Measurements from ENCODE around the gene COG4.

COG4 gene

GRCh38 chr16:70482624-70483023 lies 40.7 kb downstream of the COG4 start:
- DNase-seq (ENCODE audit: extremely low spot score, insufficient read length, low read depth), result no peak

DNA sequence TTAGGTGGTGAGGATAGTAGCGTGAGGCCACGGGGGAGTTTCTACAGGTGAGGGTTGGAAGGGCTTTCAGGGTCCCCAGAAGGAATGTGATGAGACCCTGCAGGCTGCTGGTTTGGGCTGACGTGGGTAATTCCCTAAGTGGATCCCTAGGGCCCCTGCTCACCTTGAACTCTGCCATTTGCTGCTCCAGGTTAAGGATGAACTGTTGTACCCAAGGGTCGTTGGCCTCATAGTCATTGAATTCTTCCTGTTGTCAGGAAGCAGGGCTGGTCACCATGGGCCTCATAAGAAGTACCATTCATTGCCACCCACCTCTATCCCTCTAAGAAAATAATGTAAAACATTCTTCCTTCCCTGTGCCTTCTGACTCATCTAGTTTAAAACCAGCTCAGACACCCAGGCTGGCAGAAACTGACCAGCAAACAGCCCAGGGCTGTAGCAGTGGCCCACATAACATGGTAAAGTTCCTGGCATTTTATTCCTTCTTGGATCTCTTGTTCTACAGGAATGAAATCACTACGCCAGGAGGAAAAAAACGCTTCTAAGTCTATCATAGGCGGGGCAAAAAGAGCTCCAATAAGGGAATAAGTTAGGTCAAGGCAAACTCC lies 41.3 kb downstream of the COG4 start:
- FAIRE-seq (no peak), DNase-seq (ENCODE audit: extremely low spot score, insufficient read length, low read depth) (no peak)

More at GRCh38 chr16:70482624-70483023, 40.7 kb downstream of the COG4 start:
- FAIRE-seq, result no peak

- DNase-seq (ENCODE audit: extremely low spot score, insufficient read length, low read depth) (no peak), FAIRE-seq (no peak)
Measured at GRCh38 chr16:70480127-70481105, 42.9 kb downstream of the COG4 start.

DNA sequence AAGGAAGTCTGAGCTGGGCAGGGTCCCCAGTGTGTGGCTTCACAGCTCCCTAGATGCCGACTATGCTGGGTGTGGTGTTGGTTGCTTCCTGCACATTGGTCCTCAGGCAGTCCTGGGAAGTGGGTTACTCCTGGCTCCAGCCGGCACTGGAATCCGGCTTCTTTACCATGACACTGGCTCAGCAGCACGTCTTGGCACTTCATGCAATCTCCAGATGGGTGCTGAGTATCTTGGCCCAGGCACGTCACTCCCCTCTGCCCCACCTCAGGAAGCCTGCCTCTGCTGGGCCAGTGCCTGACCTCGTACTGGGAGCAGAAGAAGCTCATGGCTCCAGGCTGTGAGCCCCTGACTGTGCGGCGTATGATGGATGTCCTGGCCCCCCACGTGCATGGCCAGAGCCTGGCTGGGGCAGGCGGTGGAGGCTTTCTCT lies 44.4 kb downstream of the COG4 start:
- FAIRE-seq (no peak), DNase-seq (ENCODE audit: extremely low spot score, insufficient read length, low read depth) (no peak)

- DNase-seq (ENCODE audit: extremely low spot score, insufficient read length, low read depth) (no peak), FAIRE-seq (no peak)
Measured at GRCh38 chr16:70478169-70478568, 45.2 kb downstream of the COG4 start.

GRCh38 chr16:70476272-70477020 lies 46.9 kb downstream of the COG4 start:
- peak; percentile 88 for DNase-seq (ENCODE audit: extremely low spot score, insufficient read length, low read depth)
- peak; percentile 99 for FAIRE-seq

- no peak for DNase-seq (ENCODE audit: extremely low spot score, insufficient read length, low read depth)
- FAIRE-seq, result no peak
Measured at GRCh38 chr16:70475054-70475871, 48.1 kb downstream of the COG4 start.

- FAIRE-seq, result no peak
- no peak for DNase-seq (ENCODE audit: extremely low spot score, insufficient read length, low read depth)
Measured at GRCh38 chr16:70474320-70475053, 48.9 kb downstream of the COG4 start.

GRCh38 chr16:70473446-70474319 lies 49.7 kb downstream of the COG4 start:
- DNase-seq (ENCODE audit: extremely low spot score, insufficient read length, low read depth), result no peak
- no peak for FAIRE-seq

GRCh38 chr16:70472786-70473433 lies 50.4 kb downstream of the COG4 start:
- FAIRE-seq (no peak), DNase-seq (ENCODE audit: extremely low spot score, insufficient read length, low read depth) (no peak)

- FAIRE-seq (no peak), DNase-seq (ENCODE audit: extremely low spot score, insufficient read length, low read depth) (no peak)
Measured at GRCh38 chr16:70470927-70471341, 52.4 kb downstream of the COG4 start.

GRCh38 chr16:70470141-70470926 lies 53.0 kb downstream of the COG4 start:
- FAIRE-seq (no peak), DNase-seq (ENCODE audit: extremely low spot score, insufficient read length, low read depth) (no peak)

DNA sequence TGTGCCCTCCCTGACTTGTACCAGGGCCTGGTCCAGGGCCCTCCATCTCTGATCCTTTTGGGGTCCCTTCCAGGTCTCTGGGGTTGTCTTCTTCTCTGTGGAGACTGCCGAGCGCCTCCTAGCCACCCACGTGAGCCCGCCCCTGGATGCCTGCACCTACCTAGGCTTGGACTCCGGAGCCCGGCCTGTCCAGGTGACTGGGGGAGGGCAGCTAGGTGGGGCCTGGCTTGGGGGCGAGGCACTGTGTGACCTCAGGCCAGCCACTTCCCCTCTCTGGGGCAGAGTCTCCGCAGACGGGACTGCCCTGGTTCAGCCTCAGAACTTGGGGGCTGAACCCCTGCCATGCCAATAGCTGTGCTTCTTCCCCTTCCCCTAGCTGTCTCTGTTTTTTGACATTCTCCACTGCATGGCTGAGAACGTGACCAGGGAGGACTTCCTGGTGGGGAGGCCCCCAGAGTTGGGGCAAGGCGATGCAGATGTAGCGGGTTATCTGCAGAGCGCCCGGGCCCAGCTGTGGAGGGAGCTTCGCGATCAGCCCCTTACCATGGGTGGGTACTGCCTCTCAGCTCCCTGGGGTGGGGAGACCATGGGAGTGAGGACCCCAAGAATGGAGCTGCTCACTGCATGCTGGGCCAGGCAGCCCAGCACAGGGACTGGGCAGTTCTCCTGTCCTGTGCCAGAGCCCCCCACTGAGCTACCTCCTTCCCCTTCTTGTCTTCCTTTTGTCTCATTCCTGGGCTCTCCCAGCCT lies 54.4 kb downstream of the COG4 start:
- DNase-seq (ENCODE audit: extremely low spot score, insufficient read length, low read depth), result no peak
- no peak for FAIRE-seq

GRCh38 chr16:70467608-70468007 lies 55.7 kb downstream of the COG4 start:
- FAIRE-seq (no peak), DNase-seq (ENCODE audit: extremely low spot score, insufficient read length, low read depth) (no peak)

- no peak for FAIRE-seq
- DNase-seq (ENCODE audit: extremely low spot score, insufficient read length, low read depth), result no peak
Measured at GRCh38 chr16:70467113-70467512, 56.2 kb downstream of the COG4 start.

GRCh38 chr16:70466805-70467076 lies 56.6 kb downstream of the COG4 start:
- DNase-seq (ENCODE audit: extremely low spot score, insufficient read length, low read depth) (no peak), FAIRE-seq (no peak)

All from GM18507 (cell line).